HG03457 (cell line): ENCODE data around the gene KRTAP10-6.
"Not testable (repeated sequence)": the region's sequence is repeated elsewhere in the genome, so short reads cannot be mapped to it uniquely, and the experiment has no call there.

Experiments
- ATAC-seq: cut with Tn5 transposase; IDR thresholded peaks from one replicate; pipeline ENCODE4 v1.9.1; 2021; ENCODE audit warnings: moderate number of reproducible peaks; ENCODE audit not compliant: unreplicated experiment

Gene KRTAP10-6

GRCh38 chr21:44579833-44580144, 12.5 kb downstream of the KRTAP10-6 start:
- no peak for ATAC-seq

GRCh38 chr21:44579056-44579832, 13.1 kb downstream of the KRTAP10-6 start:
- no peak for ATAC-seq

GRCh38 chr21:44578371-44579055, 13.8 kb downstream of the KRTAP10-6 start:
- ATAC-seq: no peak

- no peak for ATAC-seq
Observed at GRCh38 chr21:44576025-44576420, 16.3 kb downstream of the KRTAP10-6 start.

- no peak for ATAC-seq
Observed at GRCh38 chr21:44575307-44576024, 16.8 kb downstream of the KRTAP10-6 start.

- ATAC-seq: no peak
Observed at GRCh38 chr21:44574457-44575306, 17.6 kb downstream of the KRTAP10-6 start.

GRCh38 chr21:44573630-44574456, 18.5 kb downstream of the KRTAP10-6 start, which contains the start of gene KRTAP10-4:
KRTAP10-4 (plus strand) TSS chr21:44573729; CDS start chr21:44573759, 30 bp downstream.
- ATAC-seq: not testable (repeated sequence)

GRCh38 chr21:44572959-44573583, 19.2 kb downstream of the KRTAP10-6 start:
- ATAC-seq: no peak

GRCh38 chr21:44571844-44572782, 20.2 kb downstream of the KRTAP10-6 start:
- ATAC-seq: no peak

- no peak for ATAC-seq
Observed at GRCh38 chr21:44571296-44571695, 21.0 kb downstream of the KRTAP10-6 start.

GRCh38 chr21:44569861-44570517, 22.3 kb downstream of the KRTAP10-6 start:
- no peak for ATAC-seq

- no peak for ATAC-seq
Observed at GRCh38 chr21:44568667-44569556, 23.4 kb downstream of the KRTAP10-6 start.

- ATAC-seq: no peak
Observed at GRCh38 chr21:44568261-44568660, 24.0 kb downstream of the KRTAP10-6 start.

GRCh38 chr21:44567481-44568171, 24.7 kb downstream of the KRTAP10-6 start:
- no peak for ATAC-seq

GRCh38 chr21:44566403-44566802, 25.9 kb downstream of the KRTAP10-6 start:
- no peak for ATAC-seq

- no peak for ATAC-seq
Observed at GRCh38 chr21:44564886-44565598, 27.3 kb downstream of the KRTAP10-6 start.
